ENCODE results near the gene SHISA6.

DNA sequence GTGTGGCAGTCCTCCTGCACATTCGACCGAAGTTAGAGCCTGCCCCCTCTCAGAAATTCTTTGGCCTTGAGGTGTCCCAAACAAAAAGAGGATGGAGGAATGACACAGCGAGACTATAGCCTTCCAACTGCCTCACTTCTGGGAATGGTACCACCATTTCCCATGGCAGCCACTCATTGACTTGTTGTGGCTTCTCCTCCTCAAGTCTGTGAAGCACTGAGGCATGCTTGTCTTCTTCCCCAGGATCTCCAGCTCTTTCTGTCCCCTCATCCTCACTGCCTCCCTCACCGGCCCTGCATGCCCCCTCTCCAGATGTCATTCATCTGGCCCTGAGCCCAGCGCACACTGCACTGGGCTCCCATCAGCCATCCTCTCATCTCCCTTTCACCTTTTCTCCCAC lies 313.5 kb downstream of the SHISA6 start:
- TF ChIP-seq POLR2AphosphoS5 (IDR thresholded peaks at IDR 0.05; ENCODE audit: low read depth, low read length) (no peak), EP300 (IDR thresholded peaks at IDR 0.05; ENCODE audit: borderline replicate concordance in 1 of 2, low read depth in 1 of 2, low read length in 1 of 2) (no peak), NFIC (IDR thresholded peaks at IDR 0.05; ENCODE audit: borderline replicate concordance) (no peak), JUND (IDR thresholded peaks at IDR 0.05) (no peak), RAD21 (IDR thresholded peaks at IDR 0.05; ENCODE audit: low read length) (no peak), TCF12 (IDR thresholded peaks at IDR 0.05) (no peak), EZH2phosphoT487 (IDR thresholded peaks at IDR 0.05; ENCODE audit: borderline replicate concordance, low read depth) (no peak), USF2 (IDR thresholded peaks at IDR 0.05; ENCODE audit: borderline replicate concordance, low read depth, low read length) (no peak)
- TF ChIP-seq, protein P1, sequence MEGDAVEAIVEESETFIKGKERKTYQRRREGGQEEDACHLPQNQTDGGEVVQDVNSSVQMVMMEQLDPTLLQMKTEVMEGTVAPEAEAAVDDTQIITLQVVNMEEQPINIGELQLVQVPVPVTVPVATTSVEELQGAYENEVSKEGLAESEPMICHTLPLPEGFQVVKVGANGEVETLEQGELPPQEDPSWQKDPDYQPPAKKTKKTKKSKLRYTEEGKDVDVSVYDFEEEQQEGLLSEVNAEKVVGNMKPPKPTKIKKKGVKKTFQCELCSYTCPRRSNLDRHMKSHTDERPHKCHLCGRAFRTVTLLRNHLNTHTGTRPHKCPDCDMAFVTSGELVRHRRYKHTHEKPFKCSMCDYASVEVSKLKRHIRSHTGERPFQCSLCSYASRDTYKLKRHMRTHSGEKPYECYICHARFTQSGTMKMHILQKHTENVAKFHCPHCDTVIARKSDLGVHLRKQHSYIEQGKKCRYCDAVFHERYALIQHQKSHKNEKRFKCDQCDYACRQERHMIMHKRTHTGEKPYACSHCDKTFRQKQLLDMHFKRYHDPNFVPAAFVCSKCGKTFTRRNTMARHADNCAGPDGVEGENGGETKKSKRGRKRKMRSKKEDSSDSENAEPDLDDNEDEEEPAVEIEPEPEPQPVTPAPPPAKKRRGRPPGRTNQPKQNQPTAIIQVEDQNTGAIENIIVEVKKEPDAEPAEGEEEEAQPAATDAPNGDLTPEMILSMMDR (IDR thresholded peaks at IDR 0.05): no peak
- TF ChIP-seq, protein P2, sequence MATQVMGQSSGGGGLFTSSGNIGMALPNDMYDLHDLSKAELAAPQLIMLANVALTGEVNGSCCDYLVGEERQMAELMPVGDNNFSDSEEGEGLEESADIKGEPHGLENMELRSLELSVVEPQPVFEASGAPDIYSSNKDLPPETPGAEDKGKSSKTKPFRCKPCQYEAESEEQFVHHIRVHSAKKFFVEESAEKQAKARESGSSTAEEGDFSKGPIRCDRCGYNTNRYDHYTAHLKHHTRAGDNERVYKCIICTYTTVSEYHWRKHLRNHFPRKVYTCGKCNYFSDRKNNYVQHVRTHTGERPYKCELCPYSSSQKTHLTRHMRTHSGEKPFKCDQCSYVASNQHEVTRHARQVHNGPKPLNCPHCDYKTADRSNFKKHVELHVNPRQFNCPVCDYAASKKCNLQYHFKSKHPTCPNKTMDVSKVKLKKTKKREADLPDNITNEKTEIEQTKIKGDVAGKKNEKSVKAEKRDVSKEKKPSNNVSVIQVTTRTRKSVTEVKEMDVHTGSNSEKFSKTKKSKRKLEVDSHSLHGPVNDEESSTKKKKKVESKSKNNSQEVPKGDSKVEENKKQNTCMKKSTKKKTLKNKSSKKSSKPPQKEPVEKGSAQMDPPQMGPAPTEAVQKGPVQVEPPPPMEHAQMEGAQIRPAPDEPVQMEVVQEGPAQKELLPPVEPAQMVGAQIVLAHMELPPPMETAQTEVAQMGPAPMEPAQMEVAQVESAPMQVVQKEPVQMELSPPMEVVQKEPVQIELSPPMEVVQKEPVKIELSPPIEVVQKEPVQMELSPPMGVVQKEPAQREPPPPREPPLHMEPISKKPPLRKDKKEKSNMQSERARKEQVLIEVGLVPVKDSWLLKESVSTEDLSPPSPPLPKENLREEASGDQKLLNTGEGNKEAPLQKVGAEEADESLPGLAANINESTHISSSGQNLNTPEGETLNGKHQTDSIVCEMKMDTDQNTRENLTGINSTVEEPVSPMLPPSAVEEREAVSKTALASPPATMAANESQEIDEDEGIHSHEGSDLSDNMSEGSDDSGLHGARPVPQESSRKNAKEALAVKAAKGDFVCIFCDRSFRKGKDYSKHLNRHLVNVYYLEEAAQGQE (IDR thresholded peaks at IDR 0.05; ENCODE audit: low read depth, low read length): no peak

Measured in SK-N-SH (cell line).